Measurements from ENCODE around the gene CHTF8.

DNA sequence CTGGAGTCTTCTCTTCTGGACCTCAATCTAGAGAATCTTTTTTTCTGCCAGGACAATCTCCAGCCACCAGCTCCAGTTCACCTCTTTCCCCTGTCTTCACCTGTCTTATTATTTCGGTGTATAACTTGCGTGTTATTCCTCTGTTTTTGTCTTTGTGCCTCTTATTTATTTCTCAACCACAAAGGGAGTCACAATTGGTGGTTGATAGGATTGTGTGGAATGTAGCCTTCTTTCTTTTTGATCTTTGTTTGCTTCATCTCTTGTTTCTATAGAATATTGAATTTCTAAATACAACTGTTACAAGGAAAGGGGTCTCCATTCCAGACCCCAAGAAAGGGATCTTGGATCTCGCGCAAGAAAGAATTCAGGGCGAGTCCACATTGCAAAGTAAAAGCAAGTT lies 62.9 kb downstream of the CHTF8 start:
- TF ChIP-seq POLR2A (IDR thresholded peaks at IDR 0.05; ENCODE audit: low read depth, low read length) (no peak), POLR2AphosphoS5 (IDR thresholded peaks at IDR 0.05; ENCODE audit: low read depth, low read length) (no peak), TAF1 (IDR thresholded peaks at IDR 0.05; ENCODE audit: low read depth, low read length) (no peak)
